Activated B cell treated with CpG ODN at 0.5 μM for 24 hours (primary cell): ENCODE results near the gene UGT2B11. TPM values are rescaled to one million over a fixed set of nuclear protein-coding genes. Genes with fewer than 3 reads are reported as not detected.
"Not testable (repeated sequence)": the region's sequence is repeated elsewhere in the genome, so short reads cannot be mapped to it uniquely, and the experiment has no call there.

Experiments used
- ATAC-seq: fragments of 200-7000 bp; cut with Tn5 transposase; one replicate; pipeline ENCODE4 v1.10.0; 2021; ENCODE audit warnings: low read depth, mild to moderate bottlenecking, moderate library complexity
- CTCF ChIA-PET: fragments of 350-600 bp; sonication (Branson Sonifier 250); formaldehyde crosslinking; loops from one replicate; lab custom pipeline; 2021; ENCODE audit warnings: antibody characterized with exemption; lab: Charles Lee
- POLR2A ChIA-PET: fragments of 350-600 bp; sonication (Branson Sonifier 250); formaldehyde crosslinking; loops from one replicate; lab custom pipeline; 2021; ENCODE audit warnings: antibody characterized with exemption; lab: Charles Lee
- DNase-seq: peaks from one replicate; pipeline ENCODE4 v3.0.0; 2022
- H3K27ac Mint-ChIP-seq: one replicate; pipeline ENCODE4 v1.8.0; 2020; ENCODE audit warnings: mixed read lengths
- H3K27me3 Mint-ChIP-seq: one replicate; pipeline ENCODE4 v1.8.0; 2021; ENCODE audit warnings: mixed read lengths
- H3K36me3 Mint-ChIP-seq: one replicate; pipeline ENCODE4 v1.8.0; 2021; ENCODE audit warnings: low read depth, mixed read lengths
- H3K4me1 Mint-ChIP-seq: one replicate; pipeline ENCODE4 v1.8.0; 2021; ENCODE audit warnings: mixed read lengths
- H3K4me3 Mint-ChIP-seq: one replicate; pipeline ENCODE4 v1.8.0; 2020; ENCODE audit warnings: mild to moderate bottlenecking, mixed read lengths
- H3K9me3 Mint-ChIP-seq: one replicate; pipeline ENCODE4 v1.8.0; 2020; ENCODE audit warnings: mixed read lengths
- CTCF ChIP-seq: fragments of 200-600 bp; IDR thresholded peaks from one replicate; pipeline ENCODE4 v1.8.0; 2022; ENCODE audit warnings: antibody characterized with exemption, mild to moderate bottlenecking
- intact Hi-C: fragments of 100-400 bp; cut with micrococcal nuclease; formaldehyde crosslinking; loops from one replicate; pipeline ENCODE4 v1.15.1; 2024
- total RNA-seq: library from RNA; stranded (reverse); gene quantifications from 2 replicates; pipeline ENCODE4 v1.2.3, GENCODE V29; 2022

Gene UGT2B11
- total RNA-seq, 1 donor from 2014 or later, result not detected

- DNase-seq (no peak), ATAC-seq (no peak)
- Mint-ChIP-seq H3K36me3 (no peaks in the 10 kb centered on the region), H3K27me3 (no peaks in the 10 kb centered on the region), H3K9me3 (peaks cover 3% of the 10 kb centered on the region), H3K27ac (no peak overlapping the region), H3K4me3 (no peak overlapping the region), H3K4me1 (no peaks in the 10 kb centered on the region)
- TF ChIP-seq CTCF, result no peak
- intact Hi-C loops, result no loop called here
- CTCF ChIA-PET, result no interaction called here
- POLR2A ChIA-PET, result no interaction called here
These were observed 24.5 kb upstream of the UGT2B11 start for GRCh38 chr4:69239092-69239491.

- CTCF ChIA-PET, result no interaction called here
- no peak for DNase-seq
- Mint-ChIP-seq H3K9me3 (peaks cover 2% of the 10 kb centered on the region), H3K36me3 (no peaks in the 10 kb centered on the region), H3K27ac (no peak overlapping the region), H3K4me3 (no peak overlapping the region), H3K27me3 (no peaks in the 10 kb centered on the region), H3K4me1 (no peaks in the 10 kb centered on the region)
- ATAC-seq, result no peak
- intact Hi-C loops, result no loop called here
- TF ChIP-seq CTCF, result no peak
- POLR2A ChIA-PET, result no interaction called here
These were observed 10.3 kb upstream of the UGT2B11 start for GRCh38 chr4:69224891-69225290.

- H3K27me3 Mint-ChIP-seq, H3K36me3 Mint-ChIP-seq, ATAC-seq, DNase-seq, H3K9me3 Mint-ChIP-seq, H3K4me3 Mint-ChIP-seq, POLR2A ChIA-PET, CTCF ChIA-PET, H3K4me1 Mint-ChIP-seq, H3K27ac Mint-ChIP-seq, intact Hi-C loops: not testable (repeated sequence)
These were observed 8.7 kb upstream of the UGT2B11 start for GRCh38 chr4:69223277-69223676.

- intact Hi-C loops, H3K27me3 Mint-ChIP-seq, POLR2A ChIA-PET, H3K36me3 Mint-ChIP-seq, DNase-seq, CTCF ChIA-PET, H3K4me1 Mint-ChIP-seq, H3K4me3 Mint-ChIP-seq, ATAC-seq, H3K9me3 Mint-ChIP-seq, H3K27ac Mint-ChIP-seq: not testable (repeated sequence)
These were observed 3.9 kb upstream of the UGT2B11 start for GRCh38 chr4:69218491-69218890.

- ATAC-seq (no peak), DNase-seq (no peak)
- Mint-ChIP-seq H3K4me3 (no peak overlapping the region), H3K36me3 (no peaks in the 10 kb centered on the region), H3K9me3 (no peaks in the 10 kb centered on the region), H3K27ac (no peak overlapping the region), H3K4me1 (no peaks in the 10 kb centered on the region), H3K27me3 (no peaks in the 10 kb centered on the region)
- ChIA-PET POLR2A (no interaction called here), CTCF (no interaction called here)
- no peak for TF ChIP-seq CTCF
- intact Hi-C loops, result no loop called here
These were observed 3.6 kb downstream of the UGT2B11 start for GRCh38 chr4:69210911-69211310.

GRCh38 chr4:69198506-69198905 lies 16.0 kb downstream of the UGT2B11 start:
- CTCF ChIA-PET, H3K27ac Mint-ChIP-seq, ATAC-seq, H3K36me3 Mint-ChIP-seq, H3K4me3 Mint-ChIP-seq, intact Hi-C loops, DNase-seq, H3K4me1 Mint-ChIP-seq, H3K27me3 Mint-ChIP-seq, H3K9me3 Mint-ChIP-seq, POLR2A ChIA-PET: not testable (repeated sequence)
